Fibroblast of lung (primary cell): ENCODE results near the gene ELOVL3. TPM values are rescaled to one million over a fixed set of nuclear protein-coding genes. Genes with fewer than 3 reads are reported as not detected.

ENCODE experiments used
- DNase-seq, 2 donors: peaks; one replicate each; pipeline versions ENCODE4 v3.0.0 to v3.0.0-alpha.2; 2010; ENCODE audit warnings: low read depth in 2 of 2
- H2AFZ ChIP-seq: 2 replicates; pipeline ENCODE4 v1.5.1; 2012; ENCODE audit warnings: low read length, control low read depth, inconsistent platforms
- H3K27ac ChIP-seq: 2 replicates; pipeline ENCODE4 v1.5.1; 2011; ENCODE audit warnings: low read length, control low read depth; ENCODE audit not compliant: insufficient read depth
- H3K27me3 ChIP-seq: 2 replicates; pipeline ENCODE4 v1.5.1; 2011; ENCODE audit warnings: mild to moderate bottlenecking, low read length; ENCODE audit not compliant: control insufficient read depth, insufficient read depth
- H3K36me3 ChIP-seq: 2 replicates; pipeline ENCODE4 v1.5.1; 2011; ENCODE audit warnings: low read length; ENCODE audit not compliant: control insufficient read depth, insufficient read depth
- H3K4me1 ChIP-seq: 2 replicates; pipeline ENCODE4 v1.5.1; 2011; ENCODE audit warnings: low read length; ENCODE audit not compliant: control insufficient read depth, insufficient read depth; ENCODE audit errors: extremely low read depth
- H3K4me2 ChIP-seq: 2 replicates; pipeline ENCODE4 v1.5.1; 2011; ENCODE audit warnings: low read length, control low read depth; ENCODE audit not compliant: insufficient read depth; ENCODE audit errors: extremely low read depth
- H3K4me3 ChIP-seq, 4 experiments: fragments of 200-600 bp in 1 of 4; sonication (generic) in 1 of 4; replicated peaks in 1 of 4; 2 replicates each; pipeline ENCODE4 v1.5.1; 2011 to 2016; ENCODE audit warnings: low read length in 4 of 4, low read depth in 3 of 4, mild to moderate bottlenecking in 3 of 4, control low read depth in 2 of 4, inconsistent platforms in 1 of 4, mixed read lengths in 1 of 4; ENCODE audit not compliant: insufficient read depth in 1 of 4; ENCODE audit errors: control extremely low read depth in 1 of 4
- H3K79me2 ChIP-seq: 2 replicates; pipeline ENCODE4 v1.5.1; 2012; ENCODE audit warnings: mild to moderate bottlenecking, low read length, inconsistent platforms; ENCODE audit not compliant: control insufficient read depth, insufficient read depth
- H3K9ac ChIP-seq: 2 replicates; pipeline ENCODE4 v1.5.1; 2011; ENCODE audit warnings: mild to moderate bottlenecking, low read length, control low read depth; ENCODE audit not compliant: insufficient read depth
- H3K9me3 ChIP-seq: 2 replicates; pipeline ENCODE4 v1.5.1; 2012; ENCODE audit warnings: low read depth, low read length; ENCODE audit not compliant: control insufficient read depth, insufficient read depth
- H4K20me1 ChIP-seq: 2 replicates; pipeline ENCODE4 v1.5.1; 2011; ENCODE audit warnings: low read length; ENCODE audit not compliant: control insufficient read depth, insufficient read depth; ENCODE audit errors: extremely low read depth
- CTCF ChIP-seq, 2 donors: IDR thresholded peaks in 1 of 2; conservative IDR thresholded peaks in 1 of 2; 1 replicate in 1 of 2; 2 replicates in 1 of 2; pipeline ENCODE4 v1.5.1; 2011 to 2012; ENCODE audit warnings: low read length in 2 of 2, control low read depth in 1 of 2, inconsistent platforms in 1 of 2, low read depth in 1 of 2, mild to moderate bottlenecking in 1 of 2
- EZH2 ChIP-seq: IDR thresholded peaks from 2 replicates; pipeline ENCODE4 v1.5.1; 2012; ENCODE audit warnings: low read length, control low read depth, mild to moderate bottlenecking; ENCODE audit errors: missing control alignments
- polyA plus RNA-seq, 2 donors: library from polyadenylated mRNA; depleted of rRNA in 1 of 2; stranded (reverse) in 1 of 2; unstranded in 1 of 2; fragments of >200 nt; gene quantifications; 2 replicates each; pipeline ENCODE4 v1.2.1, GENCODE V29; 2011 to 2012; ENCODE audit warnings: missing spikeins in 1 of 2
- total RNA-seq: library from RNA; depleted of rRNA; stranded (reverse); fragments of >200 nt; gene quantifications from 2 replicates; pipeline ENCODE4 v1.2.1, GENCODE V29; 2014

ELOVL3 gene
- total and polyA plus RNA-seq, 2 donors (not counting 1 experiment from before 2014, with no cell fraction given), result 0.27 to 0.66 TPM

GRCh38 chr10:102219370-102219769 is 6.7 kb upstream of the ELOVL3 start:
- Histone ChIP-seq H2AFZ (no peak overlapping the region), H3K9ac (no peak overlapping the region), H3K79me2 (no peaks in the 10 kb centered on the region), H3K4me3 (no peak overlapping the region), H3K27ac (no peak overlapping the region), H3K9me3 (no peaks in the 10 kb centered on the region), H4K20me1 (no peaks in the 10 kb centered on the region), H3K4me2 (no peak overlapping the region), H3K27me3 (no peaks in the 10 kb centered on the region), H3K36me3 (no peaks in the 10 kb centered on the region), H3K4me1 (no peaks in the 10 kb centered on the region)
- TF ChIP-seq EZH2 (no peak), CTCF (conservative IDR thresholded peaks at IDR 0.05 in 1 of 2, IDR thresholded peaks at IDR 0.05 in 1 of 2; ENCODE audit: low read depth in 1 of 2, low read length in 2 of 2) (no peak)
- no peak for DNase-seq

GRCh38 chr10:102220612-102221011 is 5.5 kb upstream of the ELOVL3 start:
- no peak overlapping the region for H3K4me3 ChIP-seq
- no peaks in the 10 kb centered on the region for H3K79me2 ChIP-seq
- H3K4me1 ChIP-seq, result peaks cover 2% of the 10 kb centered on the region
- no peak for DNase-seq
- no peak overlapping the region for H3K4me2 ChIP-seq
- H4K20me1 ChIP-seq, result no peaks in the 10 kb centered on the region
- H3K27ac ChIP-seq, result no peak overlapping the region
- H3K27me3 ChIP-seq, result no peaks in the 10 kb centered on the region
- TF ChIP-seq EZH2, result no peak
- no peak for TF ChIP-seq CTCF (conservative IDR thresholded peaks at IDR 0.05 in 1 of 2, IDR thresholded peaks at IDR 0.05 in 1 of 2; ENCODE audit: low read depth in 1 of 2, low read length in 2 of 2)
- no peak overlapping the region for H3K9ac ChIP-seq
- H2AFZ ChIP-seq, result no peak overlapping the region
- no peaks in the 10 kb centered on the region for H3K36me3 ChIP-seq
- no peaks in the 10 kb centered on the region for H3K9me3 ChIP-seq

- no peak overlapping the region for H3K4me2 ChIP-seq
- TF ChIP-seq EZH2 (no peak), CTCF (conservative IDR thresholded peaks at IDR 0.05 in 1 of 2, IDR thresholded peaks at IDR 0.05 in 1 of 2; ENCODE audit: low read depth in 1 of 2, low read length in 2 of 2) (no peak)
- H3K4me1 ChIP-seq, result peaks cover 6% of the 10 kb centered on the region
- no peaks in the 10 kb centered on the region for H4K20me1 ChIP-seq
- no peaks in the 10 kb centered on the region for H3K9me3 ChIP-seq
- H3K36me3 ChIP-seq, result no peaks in the 10 kb centered on the region
- no peak overlapping the region for H3K27ac ChIP-seq
- no peak overlapping the region for H2AFZ ChIP-seq
- no peak for DNase-seq
- no peak overlapping the region for H3K4me3 ChIP-seq
- no peaks in the 10 kb centered on the region for H3K79me2 ChIP-seq
- H3K27me3 ChIP-seq, result peaks cover 10% of the 10 kb centered on the region
- H3K9ac ChIP-seq, result no peak overlapping the region
Measured at GRCh38 chr10:102222797-102223196, 3.3 kb upstream of the ELOVL3 start.
